Kidney tubule cell (primary cell): ENCODE measurements around the gene MBD5.
A peak's percentile ranks its signal among the peaks of the same experiment; 100 is the strongest.

Experiments
- DNase-seq: peaks from one replicate; pipeline ENCODE4 v3.0.0-alpha.2; 2018; ENCODE audit warnings: low spot score

MBD5 gene

GRCh38 chr2:148221926-148222325 lies 201.0 kb downstream of the MBD5 start:
- DNase-seq: no peak

- DNase-seq: no peak
These were observed 211.0 kb downstream of the MBD5 start for GRCh38 chr2:148231858-148232257.

GRCh38 chr2:148234143-148234542 lies 213.3 kb downstream of the MBD5 start:
- DNase-seq: no peak

GRCh38 chr2:148237911-148238310 lies 217.0 kb downstream of the MBD5 start:
- no peak for DNase-seq

- no peak for DNase-seq
These were observed 217.7 kb downstream of the MBD5 start for GRCh38 chr2:148238561-148238960.

GRCh38 chr2:148240838-148241237 lies 219.9 kb downstream of the MBD5 start:
- no peak for DNase-seq

GRCh38 chr2:148244593-148245292 lies 223.9 kb downstream of the MBD5 start:
- peak; percentile 67 for DNase-seq

GRCh38 chr2:148251993-148252392 lies 231.1 kb downstream of the MBD5 start:
- no peak for DNase-seq

GRCh38 chr2:148252646-148253045 lies 231.8 kb downstream of the MBD5 start:
- no peak for DNase-seq

GRCh38 chr2:148253685-148254084 lies 232.8 kb downstream of the MBD5 start:
- peak; percentile 94 for DNase-seq

GRCh38 chr2:148255929-148256328 lies 235.0 kb downstream of the MBD5 start:
- no peak for DNase-seq

GRCh38 chr2:148257276-148257675 lies 236.4 kb downstream of the MBD5 start:
- DNase-seq: no peak

GRCh38 chr2:148258124-148258523 lies 237.2 kb downstream of the MBD5 start:
- DNase-seq: no peak

- DNase-seq: peak; percentile 91
These were observed 238.8 kb downstream of the MBD5 start for GRCh38 chr2:148259674-148260073.

- no peak for DNase-seq
These were observed 243.0 kb downstream of the MBD5 start for GRCh38 chr2:148263890-148264289.

- DNase-seq: peak; percentile 92
These were observed 252.3 kb downstream of the MBD5 start for GRCh38 chr2:148273158-148273691.

GRCh38 chr2:148279216-148279615 lies 258.3 kb downstream of the MBD5 start:
- no peak for DNase-seq

- peak; percentile 15 for DNase-seq
These were observed 261.3 kb downstream of the MBD5 start for GRCh38 chr2:148282201-148282600.

- DNase-seq: no peak
These were observed 271.5 kb downstream of the MBD5 start for GRCh38 chr2:148292431-148292830.

- peak; percentile 34 for DNase-seq
These were observed 277.3 kb downstream of the MBD5 start for GRCh38 chr2:148298196-148298595.

GRCh38 chr2:148299616-148300015 lies 278.7 kb downstream of the MBD5 start:
- no peak for DNase-seq

GRCh38 chr2:148300544-148300943 lies 279.7 kb downstream of the MBD5 start:
- DNase-seq: no peak

GRCh38 chr2:148301362-148301761 lies 280.5 kb downstream of the MBD5 start:
- no peak for DNase-seq

- no peak for DNase-seq
These were observed 281.6 kb downstream of the MBD5 start for GRCh38 chr2:148302526-148302925.
